HEK293T (cell line): ENCODE measurements around the gene CGNL1.

Experiments
- ARNT ChIP-seq: fragments of 450-650 bp; IDR thresholded peaks from 2 replicates; pipeline ENCODE4 v1.6.1; 2017; ENCODE audit warnings: mild to moderate bottlenecking
- BHLHE40 ChIP-seq: fragments of 450-650 bp; IDR thresholded peaks from 2 replicates; pipeline ENCODE4 v1.6.1; 2016; ENCODE audit warnings: mild to moderate bottlenecking, moderate library complexity, borderline replicate concordance
- ELF4 ChIP-seq: fragments of 450-650 bp; IDR thresholded peaks from 2 replicates; pipeline ENCODE4 v1.6.1; 2017; ENCODE audit warnings: antibody characterized with exemption
- FOXA1 ChIP-seq: fragments of 450-650 bp; IDR thresholded peaks from 2 replicates; pipeline ENCODE4 v1.6.1; 2016; ENCODE audit warnings: mild to moderate bottlenecking
- FOXM1 ChIP-seq: fragments of 450-650 bp; IDR thresholded peaks from 2 replicates; pipeline ENCODE4 v1.6.1; 2017; ENCODE audit warnings: mild to moderate bottlenecking, borderline replicate concordance
- HDGF ChIP-seq: fragments of 450-650 bp; IDR thresholded peaks from 2 replicates; pipeline ENCODE4 v1.6.1; 2017; ENCODE audit warnings: antibody characterized with exemption, borderline replicate concordance
- L3MBTL2 ChIP-seq: fragments of 450-650 bp; conservative IDR thresholded peaks from 2 replicates; pipeline ENCODE4 v1.6.1; 2016; ENCODE audit warnings: mild to moderate bottlenecking
- LEF1 ChIP-seq: fragments of 450-650 bp; IDR thresholded peaks from 2 replicates; pipeline ENCODE4 v1.6.1; 2017; ENCODE audit warnings: mild to moderate bottlenecking, borderline replicate concordance
- PKNOX1 ChIP-seq: fragments of 450-650 bp; IDR thresholded peaks from 2 replicates; pipeline ENCODE4 v1.6.1; 2016
- SP1 ChIP-seq: fragments of 450-650 bp; IDR thresholded peaks from 2 replicates; pipeline ENCODE4 v1.6.1; 2017
- SUZ12 ChIP-seq: fragments of 450-650 bp; IDR thresholded peaks from 2 replicates; pipeline ENCODE4 v1.6.1; 2016; ENCODE audit warnings: mild to moderate bottlenecking
- TARDBP ChIP-seq: fragments of 450-650 bp; IDR thresholded peaks from 2 replicates; pipeline ENCODE4 v1.6.1; 2016
- ZNF384 ChIP-seq: fragments of 450-650 bp; IDR thresholded peaks from 2 replicates; pipeline ENCODE4 v1.6.1; 2016

- no peak for TF ChIP-seq FOXA1
- no peak for TF ChIP-seq LEF1
- TF ChIP-seq SP1 = no peak
- TF ChIP-seq FOXM1 = no peak
- TF ChIP-seq PKNOX1 = no peak
- TF ChIP-seq L3MBTL2 = no peak
- TF ChIP-seq BHLHE40 = no peak
- TF ChIP-seq ELF4 = no peak
- TF ChIP-seq SUZ12 = no peak
- no peak for TF ChIP-seq HDGF
- TF ChIP-seq ZNF384 = no peak
- no peak for TF ChIP-seq ARNT
- TF ChIP-seq TARDBP = no peak
Measured at GRCh38 chr15:57545995-57546394, 169.7 kb downstream of the CGNL1 start.
